Dedifferentiated amniotic fluid mesenchymal stem cell (primary cell): Measurements from ENCODE around the gene PSMG1.
"Not testable (repeated sequence)": the region's sequence is repeated elsewhere in the genome, so short reads cannot be mapped to it uniquely, and the experiment has no call there.

ENCODE experiments used
- DNase-seq: peaks from one replicate; pipeline ENCODE4 v3.0.0-alpha.2; 2016; ENCODE audit errors: extremely low spot score

The PSMG1 gene

DNA sequence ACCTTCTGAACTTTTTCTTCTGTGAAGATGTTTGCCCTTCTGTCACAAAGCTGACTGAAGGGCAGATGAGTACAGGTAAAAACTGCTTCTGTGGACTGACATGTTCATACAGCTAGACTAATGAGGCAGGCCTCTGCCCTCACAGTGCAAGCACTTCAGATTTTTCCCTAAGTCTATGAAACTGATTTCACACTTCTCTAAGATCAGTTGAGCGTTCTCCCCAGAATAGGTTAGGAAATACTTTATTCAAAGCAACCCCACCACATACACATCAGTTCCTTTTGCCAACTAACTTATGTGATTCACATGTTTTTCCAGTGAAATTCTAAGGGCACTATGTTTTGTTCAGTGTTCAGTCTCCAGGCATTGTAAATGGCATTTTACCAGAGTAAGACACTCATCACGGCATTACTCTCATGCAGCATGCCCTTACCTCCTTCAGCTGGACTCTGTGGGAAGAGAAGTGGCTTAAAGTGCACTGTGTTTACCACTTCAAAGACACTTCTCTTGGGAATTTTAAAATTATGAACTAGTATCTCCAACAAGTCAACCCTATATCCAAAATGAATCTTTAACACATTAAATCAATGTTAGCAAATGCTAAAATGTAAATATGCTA is 5.4 kb upstream of the PSMG1 start:
- DNase-seq, result no peak

DNA sequence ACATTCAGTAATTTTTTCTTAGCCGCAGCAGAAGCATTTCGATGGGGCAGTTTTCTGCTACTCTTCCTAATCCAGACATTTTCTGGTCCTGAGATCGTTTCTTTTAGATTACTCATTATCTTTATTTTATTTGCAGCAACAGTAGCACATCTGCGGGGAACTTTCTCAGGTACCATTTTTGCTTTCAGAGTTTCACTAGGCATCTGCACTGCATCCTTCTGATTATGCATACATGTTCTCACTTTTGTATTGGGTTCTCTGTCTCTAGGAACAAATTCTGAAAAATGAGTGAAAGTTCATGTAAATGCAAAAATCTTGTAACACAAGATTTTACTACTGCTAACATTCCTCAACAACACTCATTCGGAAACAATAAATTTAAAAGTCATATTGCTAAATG is 3.9 kb upstream of the PSMG1 start:
- DNase-seq, result no peak

DNA sequence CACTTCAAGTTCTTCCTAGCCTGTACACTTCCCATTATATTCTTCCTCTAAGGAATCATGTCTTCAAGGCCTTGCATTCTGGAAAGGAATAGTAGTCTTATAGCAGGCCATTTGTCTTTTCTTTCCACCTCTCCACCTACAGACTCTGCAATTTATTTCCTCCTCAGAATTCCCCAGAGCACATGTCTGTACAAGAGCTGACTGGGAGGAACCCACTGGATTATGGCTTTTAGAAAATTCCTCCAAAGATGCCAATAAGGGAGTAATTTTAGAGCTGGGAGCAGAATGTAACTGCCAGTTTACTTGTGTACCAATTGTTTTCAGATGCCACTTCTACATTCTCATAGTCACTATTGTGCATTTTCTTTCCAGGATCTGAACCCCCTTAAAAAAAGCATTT is 3.4 kb upstream of the PSMG1 start:
- no peak for DNase-seq

DNA sequence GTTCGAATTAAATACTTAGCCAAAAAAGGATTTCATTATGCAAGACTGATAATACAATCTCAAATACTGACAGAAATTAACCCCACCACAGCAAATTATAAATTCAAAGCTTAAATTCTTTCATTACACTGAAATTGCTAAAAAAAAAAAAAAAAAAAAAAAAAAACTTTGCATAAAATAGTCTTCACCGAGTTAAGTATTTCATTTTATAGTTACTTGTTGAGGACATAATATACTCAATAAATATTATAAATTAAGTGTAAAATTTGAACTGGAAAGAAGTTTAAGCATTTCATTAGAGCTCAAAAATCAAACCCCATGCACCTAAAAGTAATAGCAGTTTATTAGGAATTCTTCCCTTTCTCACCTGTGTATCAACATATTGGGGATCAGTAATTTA is 1.9 kb upstream of the PSMG1 start:
- no peak for DNase-seq

DNA sequence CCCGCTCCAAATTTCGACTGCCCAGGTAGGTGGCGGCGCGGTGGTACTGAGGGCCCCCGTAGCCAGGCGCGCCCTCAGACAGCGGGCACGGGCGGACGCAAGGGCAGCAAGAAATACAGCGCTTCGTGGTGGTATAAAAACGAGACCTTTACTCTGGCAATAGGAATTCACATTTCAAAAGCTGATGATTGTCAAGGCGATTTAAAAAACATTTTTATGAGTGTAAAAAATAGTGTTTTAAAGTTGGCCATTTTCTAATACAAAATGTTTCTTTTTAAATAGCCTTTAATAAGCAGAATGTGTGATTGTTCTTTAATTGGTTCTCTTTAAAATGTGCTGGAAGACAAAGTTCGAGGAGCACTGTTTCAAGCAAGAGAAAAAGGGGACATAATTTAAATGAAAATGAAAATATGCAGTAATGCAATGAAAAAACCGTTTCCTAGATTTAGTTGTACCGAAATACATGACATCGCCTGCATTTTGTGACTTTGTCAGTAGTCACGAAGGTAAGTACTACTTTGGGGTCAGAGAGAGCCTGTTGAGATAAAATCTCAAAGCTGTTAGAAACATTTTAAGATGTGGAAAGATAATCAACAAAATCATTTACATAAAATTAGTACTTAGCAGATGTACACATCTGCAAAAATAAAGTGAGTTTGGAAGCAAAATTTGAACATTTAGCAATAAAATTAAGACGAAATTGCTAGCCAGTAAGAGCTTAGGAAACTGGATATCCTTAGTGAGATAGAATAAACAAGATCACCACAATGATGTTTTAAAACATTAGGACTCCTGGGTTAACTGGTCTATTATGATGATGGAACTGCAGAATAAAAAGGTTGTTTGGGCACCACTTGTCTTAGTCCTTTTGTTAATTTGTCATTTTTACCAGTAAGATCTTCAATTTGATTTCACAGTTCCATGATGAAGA is 1.1 kb upstream of the PSMG1 start:
- no peak for DNase-seq

DNA sequence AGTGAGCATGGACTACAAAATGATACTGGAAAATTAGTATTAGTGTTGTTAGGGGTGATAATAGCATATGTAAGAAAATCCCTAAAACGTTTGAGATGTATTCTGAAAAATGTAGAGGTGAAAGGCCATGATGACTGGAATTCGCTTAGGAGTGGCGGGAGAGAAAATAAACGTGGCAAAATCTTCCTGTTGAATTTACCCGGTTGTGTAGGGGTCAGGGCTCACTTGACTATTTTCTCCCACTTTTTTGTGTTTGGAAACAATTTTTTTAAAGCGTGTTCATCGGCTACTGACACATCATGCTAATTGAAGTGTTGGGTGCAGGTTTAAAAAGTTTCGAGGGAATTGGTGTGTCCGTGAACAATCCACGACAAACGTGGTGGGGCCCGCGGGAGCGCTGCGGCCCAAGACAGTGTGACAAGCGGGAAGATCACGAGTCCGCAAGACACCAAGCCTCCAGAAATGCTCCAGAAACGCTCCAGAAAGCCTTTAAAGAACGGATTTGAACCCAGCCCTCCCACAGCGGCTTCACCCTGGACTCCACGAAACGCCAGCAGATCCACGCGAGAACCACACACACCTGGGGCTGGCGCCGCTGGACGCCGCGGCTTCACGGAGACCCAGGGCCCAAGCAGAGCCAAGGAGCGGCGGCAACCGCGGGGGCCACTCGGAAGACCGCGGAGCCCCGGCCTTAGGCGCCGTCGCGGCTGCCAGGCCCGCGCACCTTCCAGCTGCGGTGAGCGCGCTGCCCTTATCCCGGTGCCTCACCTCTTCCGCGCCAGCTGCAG is 573 bp downstream of the PSMG1 start:
- DNase-seq, result no peak

DNA sequence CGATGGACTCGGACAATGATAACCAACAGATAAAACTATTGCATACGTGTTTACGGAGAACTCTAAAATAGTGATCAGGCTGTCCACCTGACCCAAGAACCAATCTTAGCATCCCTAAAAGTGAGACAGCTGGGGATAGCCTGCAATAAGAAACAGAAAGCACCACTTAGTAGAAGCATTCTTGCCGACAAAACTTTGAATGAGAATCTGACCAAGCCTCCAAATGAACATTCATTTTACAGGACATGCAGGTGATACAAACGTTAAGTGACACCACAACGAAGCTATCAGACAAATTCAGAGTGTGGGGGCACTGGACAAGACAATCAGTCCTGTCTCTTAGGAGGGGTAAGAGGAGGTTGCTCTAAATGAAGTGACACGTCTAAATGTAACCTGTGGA is 1.2 kb downstream of the PSMG1 start:
- no peak for DNase-seq

DNA sequence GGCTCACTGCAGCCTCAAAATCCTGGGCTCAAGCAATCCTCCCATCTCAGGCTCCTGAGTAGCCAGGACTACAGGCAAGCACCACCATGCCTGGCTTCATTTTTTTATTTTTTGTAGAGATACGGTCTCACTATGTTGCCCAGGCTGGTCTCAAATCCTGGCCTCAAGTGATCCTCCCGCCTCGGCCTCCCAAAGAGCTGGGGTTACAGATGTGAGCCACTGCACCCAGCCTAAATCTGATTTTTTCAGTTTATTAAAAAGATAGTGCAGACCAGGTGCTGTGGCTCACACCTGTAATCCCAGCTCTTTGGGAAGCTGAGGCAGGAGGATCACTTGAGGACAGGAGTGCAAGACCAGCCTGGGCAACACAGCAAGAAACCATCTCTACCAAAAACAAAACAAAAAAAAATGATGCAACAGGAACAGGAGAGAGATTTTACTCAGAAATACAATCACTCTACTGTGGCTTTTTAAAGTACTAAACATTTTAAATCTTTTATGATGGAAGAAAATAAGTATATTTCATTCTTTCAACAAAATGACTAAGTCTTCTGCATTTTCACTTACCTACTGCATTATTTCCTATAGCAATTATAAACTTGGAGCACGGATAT is 1.9 kb downstream of the PSMG1 start:
- DNase-seq, result no peak

DNA sequence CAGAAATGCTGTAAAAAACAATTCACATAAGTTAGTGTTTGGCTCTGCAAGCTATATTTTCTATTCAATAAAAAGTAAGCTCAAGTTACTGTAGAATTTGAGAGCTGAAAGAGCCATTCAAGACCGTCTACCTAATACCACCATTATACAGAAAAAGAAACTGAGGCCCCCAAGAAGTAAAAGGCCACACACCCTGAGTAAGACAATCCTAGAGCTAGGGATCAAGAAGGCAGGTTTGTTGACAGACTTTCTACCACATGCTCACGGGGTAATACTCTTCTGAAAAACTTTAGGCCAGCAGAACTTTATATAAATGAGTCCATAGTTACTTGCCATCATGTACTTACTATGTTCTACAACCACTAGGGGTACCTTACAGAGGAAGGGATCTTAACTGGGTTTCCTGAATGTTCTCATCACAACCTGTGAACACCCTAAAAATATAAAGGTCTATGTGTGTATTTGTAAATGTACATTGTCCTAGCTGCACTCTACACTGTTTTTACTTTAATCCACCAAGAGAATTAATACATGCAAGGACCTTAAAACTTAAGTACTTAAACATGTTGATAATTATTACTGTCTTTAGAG is 2.7 kb downstream of the PSMG1 start:
- no peak for DNase-seq

DNA sequence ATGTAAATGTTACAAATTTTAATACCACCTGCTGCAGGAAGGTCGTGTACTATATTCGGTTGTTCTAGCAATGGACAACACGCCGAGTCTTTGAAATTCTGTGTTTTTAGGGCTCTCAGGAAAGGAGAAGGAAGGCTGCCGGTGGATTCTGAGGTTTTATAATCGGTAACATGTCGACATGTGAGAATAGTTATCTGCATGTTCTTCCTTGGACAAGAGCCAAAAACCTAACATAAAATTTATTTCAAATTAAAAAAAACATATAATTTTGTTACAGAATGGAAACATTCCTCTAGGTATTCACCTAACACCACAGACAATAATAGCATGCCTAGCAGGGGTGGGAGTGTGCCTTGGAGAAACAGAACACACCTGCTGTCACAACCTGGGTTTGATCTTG is 4.8 kb downstream of the PSMG1 start:
- DNase-seq, result no peak

DNA sequence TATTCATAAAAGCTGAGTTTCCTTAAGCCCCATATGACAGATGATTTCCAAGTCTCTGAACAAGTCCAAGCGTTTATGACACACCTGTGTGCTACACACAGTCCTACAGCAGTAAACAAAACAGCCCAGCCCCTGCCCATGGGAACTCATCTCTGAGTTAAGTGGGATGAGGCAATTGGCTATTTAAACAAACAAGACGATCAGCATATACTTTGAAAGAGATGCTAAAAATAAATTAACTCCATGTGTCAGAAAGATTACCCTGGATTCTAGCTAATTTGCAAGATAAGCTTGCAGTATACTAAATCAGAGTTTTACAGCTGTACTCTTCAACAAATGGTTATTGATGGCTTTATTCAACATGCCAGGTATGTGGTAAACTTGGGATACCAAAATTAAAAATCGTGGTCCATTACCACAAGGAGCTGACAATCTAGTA is 7.0 kb downstream of the PSMG1 start:
- DNase-seq, result no peak

DNA sequence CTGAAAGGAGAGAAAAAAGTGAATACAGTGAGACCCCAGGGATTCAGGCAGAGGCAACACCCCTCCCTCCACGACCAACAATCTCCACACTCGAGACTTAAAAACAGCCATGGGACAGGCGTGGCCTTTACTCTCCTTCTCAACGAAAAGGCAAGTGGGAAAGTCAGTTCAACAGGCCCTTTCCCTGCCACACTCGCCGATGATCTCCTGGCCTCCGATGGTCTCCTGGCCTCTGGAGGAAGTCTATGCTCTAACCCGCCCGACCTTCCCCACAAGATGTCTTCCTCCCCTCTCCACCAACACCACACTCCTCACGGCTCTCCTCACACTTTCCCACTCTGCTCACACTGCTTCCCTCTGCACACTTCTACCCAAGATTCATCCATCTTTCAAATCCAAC is 7.6 kb downstream of the PSMG1 start:
- DNase-seq, result no peak

DNA sequence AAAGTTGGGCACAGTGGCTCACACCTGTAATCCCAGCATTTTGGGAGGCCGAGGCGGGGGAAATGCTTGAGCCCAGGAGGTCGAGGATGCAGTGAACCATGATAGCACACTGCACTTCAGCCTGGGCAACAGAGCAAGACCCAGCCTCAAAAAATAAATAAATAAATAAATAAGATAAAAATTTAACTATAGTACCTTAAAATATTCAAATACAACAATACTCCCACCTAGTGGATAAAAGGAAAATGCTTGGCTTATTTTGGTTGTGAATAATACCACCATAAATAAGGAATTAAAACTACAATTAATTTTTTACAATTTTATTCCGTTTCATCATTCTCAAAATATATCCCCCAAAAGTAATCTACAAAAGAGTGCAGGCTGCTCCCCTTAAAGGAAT is 8.1 kb downstream of the PSMG1 start:
- peak; percentile 44 for DNase-seq

DNA sequence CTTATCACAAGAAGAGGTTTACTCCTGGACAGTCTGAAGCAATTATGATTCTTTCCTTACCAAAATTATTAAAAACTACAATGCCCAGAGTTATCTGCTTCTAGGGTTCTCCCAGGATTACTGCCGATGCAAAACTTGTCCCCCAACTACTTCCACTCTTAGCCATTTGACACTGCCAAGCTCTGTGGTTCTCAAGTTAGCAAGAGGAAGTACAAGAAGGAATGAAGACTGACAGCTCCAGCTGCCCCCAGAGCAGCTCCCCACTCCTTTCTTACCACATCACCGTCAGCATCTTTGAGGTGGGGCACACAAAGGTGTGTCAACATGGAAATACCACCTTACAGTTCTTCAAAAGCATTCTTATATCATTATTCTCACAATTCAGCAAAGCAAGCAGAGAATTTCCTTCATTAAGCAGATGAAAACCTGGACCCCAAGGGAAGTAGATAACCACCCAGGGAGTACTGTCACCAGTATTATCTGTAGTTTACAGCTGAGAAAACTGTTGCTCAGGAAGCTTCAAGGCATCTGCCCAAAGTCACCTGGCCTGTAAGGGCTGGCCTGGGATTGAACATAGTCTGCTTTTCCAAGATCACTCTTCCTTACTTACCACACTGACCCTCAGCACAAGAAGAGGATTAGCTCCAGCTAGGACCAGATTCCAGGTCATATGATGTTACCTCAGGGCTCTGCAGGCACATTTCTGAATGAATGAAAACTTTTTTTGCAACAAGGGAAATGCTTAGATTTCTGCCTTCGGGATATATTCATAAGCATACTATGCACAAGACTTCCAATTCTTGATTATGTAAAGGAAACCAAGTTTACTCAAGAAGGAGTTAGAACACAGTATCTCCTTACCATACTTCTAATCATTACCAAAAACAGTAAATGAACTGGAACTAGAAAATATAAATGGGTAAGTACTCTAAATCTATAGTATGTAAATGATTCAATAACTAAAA is 9.3 kb downstream of the PSMG1 start:
- no peak for DNase-seq

DNA sequence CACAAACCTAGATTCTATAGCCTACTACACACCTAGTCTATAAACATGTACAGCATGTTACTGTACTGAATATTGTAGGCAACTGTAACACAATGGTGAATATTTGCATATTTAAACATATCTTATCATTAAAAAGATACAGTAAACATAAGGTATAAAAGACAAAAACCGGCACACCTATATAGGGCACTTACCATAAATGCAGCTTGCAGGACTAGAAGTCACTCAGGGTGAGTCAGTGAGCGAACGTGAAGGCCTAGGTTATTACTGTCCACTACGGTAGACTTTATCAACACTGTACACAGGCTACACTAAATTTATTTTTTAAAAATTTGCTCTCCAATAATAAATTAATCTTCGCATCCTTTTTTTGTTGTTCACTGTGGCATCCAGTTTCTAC is 13.3 kb downstream of the PSMG1 start:
- DNase-seq, result no peak

DNA sequence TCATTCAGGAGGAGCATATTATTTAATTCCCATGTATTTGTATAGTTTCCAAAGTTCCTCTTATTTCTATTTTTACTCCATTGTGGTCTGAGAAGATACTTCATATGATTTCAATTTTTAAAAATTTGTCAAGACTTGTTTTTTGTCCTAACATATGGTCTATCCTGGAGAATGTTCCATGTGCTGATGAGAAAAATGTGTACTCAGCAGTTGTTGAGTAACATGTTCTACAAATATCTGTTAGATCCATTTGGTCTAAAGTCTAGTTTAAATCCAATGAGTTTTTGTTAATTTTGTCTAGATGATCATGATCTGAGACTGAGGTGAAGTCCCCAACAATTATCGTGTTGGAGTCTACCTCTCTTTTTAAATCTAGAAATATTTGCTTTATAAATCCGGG is 14.5 kb downstream of the PSMG1 start:
- DNase-seq, result no peak

DNA sequence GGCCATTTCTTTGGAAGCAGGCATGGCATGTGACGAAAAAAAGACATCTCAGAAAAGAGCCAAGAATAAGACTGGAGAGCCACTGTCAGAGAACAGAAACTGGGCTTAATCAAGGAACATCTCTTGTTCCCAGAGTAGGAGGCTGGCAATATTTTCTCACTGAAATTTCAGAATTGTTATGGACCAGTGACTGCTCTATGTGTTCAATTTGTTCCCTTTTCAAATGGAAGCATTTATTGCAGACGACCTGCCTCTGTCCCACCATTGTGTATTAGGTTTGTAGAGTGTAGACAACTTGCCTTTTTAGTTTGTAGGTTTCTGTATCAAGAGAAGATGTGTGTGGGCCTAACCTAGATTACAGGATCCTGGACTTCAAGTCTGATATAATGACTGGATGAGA is 18.7 kb downstream of the PSMG1 start:
- no peak for DNase-seq

DNA sequence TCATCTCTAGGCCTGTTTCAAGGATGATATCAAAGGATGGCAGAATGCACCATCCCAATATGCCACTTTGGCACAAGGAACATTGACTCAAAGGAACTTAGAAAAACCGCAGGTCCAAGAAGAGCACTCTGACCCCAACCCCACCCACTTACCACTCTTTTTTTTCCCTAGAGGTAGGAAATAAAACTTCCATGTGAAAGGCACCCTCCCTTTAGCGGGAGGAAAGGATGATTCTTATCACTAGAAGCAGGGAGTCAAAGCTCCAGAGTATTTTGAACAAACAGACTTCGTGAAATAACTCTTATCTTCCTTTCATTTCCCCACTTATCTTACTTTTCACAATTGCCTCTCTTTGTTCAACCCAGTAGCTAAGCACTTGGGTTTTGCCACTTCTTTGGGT is 22.2 kb downstream of the PSMG1 start:
- no peak for DNase-seq

DNA sequence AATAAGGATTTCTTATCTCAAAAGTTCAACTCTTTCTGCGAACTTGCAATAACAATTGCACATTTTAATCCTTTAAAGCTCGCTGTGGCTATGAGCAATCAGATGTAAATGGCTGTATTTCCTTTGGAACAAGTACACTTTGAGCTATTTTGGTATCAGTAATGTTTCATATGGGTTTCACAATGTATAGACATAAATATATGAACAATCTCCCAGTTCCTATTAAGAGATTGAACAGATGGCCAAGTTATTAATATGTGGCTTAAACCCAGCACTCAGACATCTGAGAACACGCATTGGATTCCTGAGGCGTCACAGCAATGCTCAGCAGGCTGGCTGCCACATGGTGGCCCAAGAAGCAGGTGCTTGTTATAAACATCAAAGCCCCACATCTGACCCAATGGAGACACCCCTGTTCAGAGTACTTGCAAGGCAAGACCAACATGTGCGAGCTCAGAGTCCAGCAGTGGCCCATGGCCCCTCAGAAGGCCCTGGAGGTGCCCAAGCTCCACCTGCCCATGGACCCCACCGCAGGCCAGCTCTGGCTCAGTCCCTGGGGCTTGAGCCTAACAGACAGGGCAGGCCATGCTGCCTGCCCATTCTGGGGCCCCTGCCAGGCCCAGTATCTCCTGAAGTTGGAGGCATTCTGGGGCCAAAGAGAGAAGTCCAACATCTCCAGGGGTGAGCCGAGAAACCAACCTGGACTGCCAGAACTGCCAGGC is 23.7 kb downstream of the PSMG1 start:
- DNase-seq, result no peak

DNA sequence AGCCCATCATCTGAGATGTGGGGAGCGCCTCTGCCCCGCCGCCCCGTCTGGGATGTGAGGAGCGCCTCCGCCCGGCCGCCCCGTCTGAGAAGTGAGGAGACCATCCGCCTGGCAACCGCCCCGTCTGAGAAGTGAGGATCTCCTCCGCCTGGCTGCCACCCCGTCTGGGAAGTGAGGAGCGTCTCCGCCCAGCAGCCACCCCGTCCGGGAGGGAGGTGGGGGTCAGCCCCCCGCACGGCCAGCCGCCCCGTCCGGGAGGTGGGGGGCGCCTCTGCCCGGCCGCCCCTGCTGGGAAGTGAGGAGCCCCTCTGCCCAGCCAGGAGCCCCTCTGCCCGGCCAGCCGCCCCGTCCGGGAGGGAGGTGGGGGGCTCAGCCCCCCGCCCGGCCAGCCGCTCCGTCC is 26.0 kb downstream of the PSMG1 start:
- not testable (repeated sequence) for DNase-seq
